DND-41 (cell line): ENCODE measurements around the gene AHCYL2.

Experiments
- ATAC-seq: fragments of 200-7000 bp; cut with Tn5 transposase; 3 replicates; pipeline ENCODE4 v1.9.1; 2021; ENCODE audit warnings: low read depth; ENCODE audit not compliant: insufficient read depth
- DNase-seq: peaks from one replicate; pipeline ENCODE4 v3.0.0-alpha.2; 2020
- H2AFZ ChIP-seq: 2 replicates; pipeline ENCODE4 v1.6.0; 2012; ENCODE audit warnings: low read depth, low read length
- H3K27ac ChIP-seq: 2 replicates; pipeline ENCODE4 v1.5.1; 2012; ENCODE audit warnings: low read length, inconsistent platforms
- H3K27me3 ChIP-seq: fragments of 200-600 bp; sonication (generic); 2 replicates; pipeline ENCODE4 v1.6.0; 2012; ENCODE audit warnings: low read length, mild to moderate bottlenecking, inconsistent platforms; ENCODE audit not compliant: insufficient read depth, poor library complexity
- H3K36me3 ChIP-seq: 2 replicates; pipeline ENCODE4 v1.5.1; 2012; ENCODE audit warnings: low read length, inconsistent platforms; ENCODE audit not compliant: insufficient read depth
- H3K4me1 ChIP-seq: 2 replicates; pipeline ENCODE4 v1.5.1; 2012; ENCODE audit warnings: mild to moderate bottlenecking, low read length; ENCODE audit not compliant: insufficient read depth
- H3K4me2 ChIP-seq: 2 replicates; pipeline ENCODE4 v1.6.0; 2012; ENCODE audit warnings: mild to moderate bottlenecking, moderate library complexity, low read length, inconsistent platforms; ENCODE audit not compliant: insufficient read depth
- H3K4me3 ChIP-seq, 2 experiments: fragments of 200-600 bp in 1 of 2; shearing (Covaris generic) in 1 of 2; 2 replicates each; pipeline ENCODE4 v1.5.1; 2012 to 2016; ENCODE audit warnings: inconsistent platforms in 2 of 2, low read length in 2 of 2, mild to moderate bottlenecking in 2 of 2, low read depth in 1 of 2, moderate library complexity in 1 of 2
- H3K79me2 ChIP-seq: 2 replicates; pipeline ENCODE4 v1.6.0; 2012; ENCODE audit warnings: low read length, inconsistent platforms; ENCODE audit not compliant: insufficient read depth
- H3K9ac ChIP-seq: 2 replicates; pipeline ENCODE4 v1.6.0; 2012; ENCODE audit warnings: low read depth, mild to moderate bottlenecking, inconsistent platforms, low read length, moderate library complexity
- H3K9me3 ChIP-seq: 2 replicates; pipeline ENCODE4 v1.5.1; 2012; ENCODE audit warnings: low read length, moderate library complexity, mild to moderate bottlenecking, inconsistent platforms; ENCODE audit not compliant: insufficient read depth, severe bottlenecking
- H4K20me1 ChIP-seq: 2 replicates; pipeline ENCODE4 v1.6.0; 2012; ENCODE audit warnings: low read length; ENCODE audit not compliant: insufficient read depth
- CTCF ChIP-seq: IDR thresholded peaks from 2 replicates; pipeline ENCODE4 v1.5.1; 2012; ENCODE audit warnings: borderline replicate concordance, low read length, moderate library complexity, mild to moderate bottlenecking; ENCODE audit not compliant: poor library complexity, severe bottlenecking; ENCODE audit errors: extremely low read depth
- EZH2 ChIP-seq: IDR thresholded peaks from 3 replicates; pipeline ENCODE4 v1.6.1; 2012; ENCODE audit warnings: borderline replicate concordance, low read depth, mild to moderate bottlenecking, moderate library complexity, low read length, inconsistent platforms; ENCODE audit not compliant: severe bottlenecking

The AHCYL2 gene

GRCh38 chr7:129438281-129438838, 213.5 kb downstream of the AHCYL2 start:
- no peaks in the 10 kb centered on the region for H4K20me1 ChIP-seq
- no peaks in the 10 kb centered on the region for H3K36me3 ChIP-seq
- H3K9ac ChIP-seq, result no peak overlapping the region
- ATAC-seq (no peak), DNase-seq (no peak)
- peaks cover 18% of the 10 kb centered on the region for H3K4me1 ChIP-seq
- peaks cover 3% of the 10 kb centered on the region for H3K27me3 ChIP-seq
- H3K4me2 ChIP-seq, result no peak overlapping the region
- H3K27ac ChIP-seq, result no peak overlapping the region
- no peaks in the 10 kb centered on the region for H3K9me3 ChIP-seq
- TF ChIP-seq EZH2 (no peak), CTCF (no peak)
- H3K4me3 ChIP-seq, result no peak overlapping the region
- H3K79me2 ChIP-seq, result no peaks in the 10 kb centered on the region
- no peak overlapping the region for H2AFZ ChIP-seq

- H3K27ac ChIP-seq, result no peak overlapping the region
- H4K20me1 ChIP-seq, result no peaks in the 10 kb centered on the region
- no peak overlapping the region for H3K9ac ChIP-seq
- H3K79me2 ChIP-seq, result no peaks in the 10 kb centered on the region
- no peaks in the 10 kb centered on the region for H3K9me3 ChIP-seq
- H3K4me3 ChIP-seq, result no peak overlapping the region
- no peak for ATAC-seq
- H2AFZ ChIP-seq, result no peak overlapping the region
- no peak for TF ChIP-seq CTCF
- TF ChIP-seq EZH2, result no peak
- no peaks in the 10 kb centered on the region for H3K36me3 ChIP-seq
- no peak for DNase-seq
- no peak overlapping the region for H3K4me2 ChIP-seq
- H3K4me1 ChIP-seq, result peaks cover 11% of the 10 kb centered on the region
- no peaks in the 10 kb centered on the region for H3K27me3 ChIP-seq
Measured at GRCh38 chr7:129438839-129439651, 214.2 kb downstream of the AHCYL2 start.

GRCh38 chr7:129439963-129440625, 215.3 kb downstream of the AHCYL2 start:
- Histone ChIP-seq H3K79me2 (no peaks in the 10 kb centered on the region), H3K4me2 (no peak overlapping the region), H4K20me1 (no peaks in the 10 kb centered on the region), H3K27me3 (no peaks in the 10 kb centered on the region), H3K9me3 (no peaks in the 10 kb centered on the region), H3K36me3 (no peaks in the 10 kb centered on the region), H3K27ac (no peak overlapping the region), H3K9ac (no peak overlapping the region), H3K4me1 (peaks cover 5% of the 10 kb centered on the region), H2AFZ (no peak overlapping the region), H3K4me3 (no peak overlapping the region)
- TF ChIP-seq EZH2 (no peak), CTCF (no peak)
- DNase-seq (no peak), ATAC-seq (no peak)
